Upper lobe of left lung (tissue), 4 donors: ENCODE measurements around the gene PTPRM.

ENCODE experiments used
- POLR2A ChIP-seq, 4 donors: fragments of 450-650 bp; IDR thresholded peaks; one replicate each; pipeline ENCODE4 v1.5.1; 2016 to 2017; ENCODE audit warnings: antibody characterized with exemption in 4 of 4, mild to moderate bottlenecking in 2 of 4
- POLR2AphosphoS5 ChIP-seq, 2 donors: sonication (generic); formaldehyde crosslinking; IDR thresholded peaks; one replicate each; pipeline ENCODE4 v1.5.1; 2017; ENCODE audit warnings: antibody characterized with exemption in 2 of 2
- TF ChIP-seq, protein P1 (sequence below), 6 experiments: fragments of 450-650 bp in 4 of 6; fragments of 200-600 bp in 2 of 6; sonication (generic) in 2 of 6; IDR thresholded peaks; one replicate each; pipeline ENCODE4 v1.5.1; 2016 to 2019; ENCODE audit warnings: antibody characterized with exemption in 6 of 6

GRCh38 chr18:7600528-7601245 is 33.6 kb downstream of the PTPRM start:
- TF ChIP-seq, protein P1, sequence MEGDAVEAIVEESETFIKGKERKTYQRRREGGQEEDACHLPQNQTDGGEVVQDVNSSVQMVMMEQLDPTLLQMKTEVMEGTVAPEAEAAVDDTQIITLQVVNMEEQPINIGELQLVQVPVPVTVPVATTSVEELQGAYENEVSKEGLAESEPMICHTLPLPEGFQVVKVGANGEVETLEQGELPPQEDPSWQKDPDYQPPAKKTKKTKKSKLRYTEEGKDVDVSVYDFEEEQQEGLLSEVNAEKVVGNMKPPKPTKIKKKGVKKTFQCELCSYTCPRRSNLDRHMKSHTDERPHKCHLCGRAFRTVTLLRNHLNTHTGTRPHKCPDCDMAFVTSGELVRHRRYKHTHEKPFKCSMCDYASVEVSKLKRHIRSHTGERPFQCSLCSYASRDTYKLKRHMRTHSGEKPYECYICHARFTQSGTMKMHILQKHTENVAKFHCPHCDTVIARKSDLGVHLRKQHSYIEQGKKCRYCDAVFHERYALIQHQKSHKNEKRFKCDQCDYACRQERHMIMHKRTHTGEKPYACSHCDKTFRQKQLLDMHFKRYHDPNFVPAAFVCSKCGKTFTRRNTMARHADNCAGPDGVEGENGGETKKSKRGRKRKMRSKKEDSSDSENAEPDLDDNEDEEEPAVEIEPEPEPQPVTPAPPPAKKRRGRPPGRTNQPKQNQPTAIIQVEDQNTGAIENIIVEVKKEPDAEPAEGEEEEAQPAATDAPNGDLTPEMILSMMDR (IDR thresholded peaks at IDR 0.05) = no peak
- no peak for TF ChIP-seq POLR2A (IDR thresholded peaks at IDR 0.05)
- no peak for TF ChIP-seq POLR2AphosphoS5 (IDR thresholded peaks at IDR 0.05)
